ENCODE results near the gene ELOA. TPM values are rescaled to one million over a fixed set of nuclear protein-coding genes. Genes with fewer than 3 reads are reported as not detected.
A peak's percentile ranks its signal among the peaks of the same experiment; 100 is the strongest.

Gene ELOA
- total and polyA plus RNA-seq, 2 of the 13 experiments (the other 11 are each of a cell fraction or from before 2014, with no cell fraction given) = 14.2 to 28.5 TPM

DNA sequence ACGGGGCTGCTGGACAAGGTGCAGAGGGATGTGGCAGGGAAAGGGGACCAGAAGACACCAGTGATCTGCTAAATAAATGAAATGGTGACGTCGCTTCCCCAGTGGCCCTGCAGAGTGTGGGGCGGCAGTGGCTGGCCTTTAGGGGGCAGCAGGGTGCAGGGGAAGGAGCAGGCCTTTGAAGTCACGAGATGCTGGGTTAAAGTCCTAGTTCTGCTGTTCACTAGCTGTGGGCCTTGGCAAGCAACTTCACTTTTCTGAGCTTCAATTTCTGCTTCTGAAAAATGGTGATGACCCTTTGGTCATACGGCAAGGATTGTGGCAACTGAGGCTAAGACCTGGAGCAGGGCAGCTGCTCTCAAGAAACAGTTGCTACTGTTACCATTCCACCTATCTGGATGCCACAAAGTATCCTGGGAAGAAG lies 66.5 kb downstream of the ELOA start (continued):
- TF ChIP-seq, protein P1, sequence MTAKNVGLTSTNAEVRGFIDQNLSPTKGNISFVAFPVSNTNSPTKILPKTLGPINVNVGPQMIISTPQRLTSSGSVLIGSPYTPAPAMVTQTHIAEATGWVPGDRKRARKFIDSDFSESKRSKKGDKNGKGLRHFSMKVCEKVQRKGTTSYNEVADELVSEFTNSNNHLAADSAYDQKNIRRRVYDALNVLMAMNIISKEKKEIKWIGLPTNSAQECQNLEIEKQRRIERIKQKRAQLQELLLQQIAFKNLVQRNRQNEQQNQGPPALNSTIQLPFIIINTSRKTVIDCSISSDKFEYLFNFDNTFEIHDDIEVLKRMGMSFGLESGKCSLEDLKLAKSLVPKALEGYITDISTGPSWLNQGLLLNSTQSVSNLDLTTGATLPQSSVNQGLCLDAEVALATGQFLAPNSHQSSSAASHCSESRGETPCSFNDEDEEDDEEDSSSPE (CRISPR knock-in tag; IDR thresholded peaks at IDR 0.05) = 0 out of 2 replicates have a peak, but pooled peaks have one; percentile 25
- TF ChIP-seq ZNF18 (CRISPR knock-in tag; IDR thresholded peaks at IDR 0.05; ENCODE audit: insufficient replicate concordance) = no peak
- TF ChIP-seq, protein P2, sequence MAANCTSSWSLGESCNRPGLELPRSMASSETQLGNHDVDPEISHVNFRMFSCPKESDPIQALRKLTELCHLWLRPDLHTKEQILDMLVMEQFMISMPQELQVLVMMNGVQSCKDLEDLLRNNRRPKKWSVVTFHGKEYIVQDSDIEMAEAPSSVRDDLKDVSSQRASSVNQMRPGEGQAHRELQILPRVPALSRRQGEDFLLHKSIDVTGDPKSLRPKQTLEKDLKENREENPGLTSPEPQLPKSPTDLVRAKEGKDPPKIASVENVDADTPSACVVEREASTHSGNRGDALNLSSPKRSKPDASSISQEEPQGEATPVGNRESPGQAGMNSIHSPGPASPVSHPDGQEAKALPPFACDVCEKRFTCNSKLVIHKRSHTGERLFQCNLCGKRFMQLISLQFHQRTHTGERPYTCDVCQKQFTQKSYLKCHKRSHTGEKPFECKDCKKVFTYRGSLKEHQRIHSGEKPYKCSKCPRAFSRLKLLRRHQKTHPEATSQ (CRISPR knock-in tag; IDR thresholded peaks at IDR 0.05; ENCODE audit: borderline replicate concordance) = no peak
- TF ChIP-seq, protein P3, sequence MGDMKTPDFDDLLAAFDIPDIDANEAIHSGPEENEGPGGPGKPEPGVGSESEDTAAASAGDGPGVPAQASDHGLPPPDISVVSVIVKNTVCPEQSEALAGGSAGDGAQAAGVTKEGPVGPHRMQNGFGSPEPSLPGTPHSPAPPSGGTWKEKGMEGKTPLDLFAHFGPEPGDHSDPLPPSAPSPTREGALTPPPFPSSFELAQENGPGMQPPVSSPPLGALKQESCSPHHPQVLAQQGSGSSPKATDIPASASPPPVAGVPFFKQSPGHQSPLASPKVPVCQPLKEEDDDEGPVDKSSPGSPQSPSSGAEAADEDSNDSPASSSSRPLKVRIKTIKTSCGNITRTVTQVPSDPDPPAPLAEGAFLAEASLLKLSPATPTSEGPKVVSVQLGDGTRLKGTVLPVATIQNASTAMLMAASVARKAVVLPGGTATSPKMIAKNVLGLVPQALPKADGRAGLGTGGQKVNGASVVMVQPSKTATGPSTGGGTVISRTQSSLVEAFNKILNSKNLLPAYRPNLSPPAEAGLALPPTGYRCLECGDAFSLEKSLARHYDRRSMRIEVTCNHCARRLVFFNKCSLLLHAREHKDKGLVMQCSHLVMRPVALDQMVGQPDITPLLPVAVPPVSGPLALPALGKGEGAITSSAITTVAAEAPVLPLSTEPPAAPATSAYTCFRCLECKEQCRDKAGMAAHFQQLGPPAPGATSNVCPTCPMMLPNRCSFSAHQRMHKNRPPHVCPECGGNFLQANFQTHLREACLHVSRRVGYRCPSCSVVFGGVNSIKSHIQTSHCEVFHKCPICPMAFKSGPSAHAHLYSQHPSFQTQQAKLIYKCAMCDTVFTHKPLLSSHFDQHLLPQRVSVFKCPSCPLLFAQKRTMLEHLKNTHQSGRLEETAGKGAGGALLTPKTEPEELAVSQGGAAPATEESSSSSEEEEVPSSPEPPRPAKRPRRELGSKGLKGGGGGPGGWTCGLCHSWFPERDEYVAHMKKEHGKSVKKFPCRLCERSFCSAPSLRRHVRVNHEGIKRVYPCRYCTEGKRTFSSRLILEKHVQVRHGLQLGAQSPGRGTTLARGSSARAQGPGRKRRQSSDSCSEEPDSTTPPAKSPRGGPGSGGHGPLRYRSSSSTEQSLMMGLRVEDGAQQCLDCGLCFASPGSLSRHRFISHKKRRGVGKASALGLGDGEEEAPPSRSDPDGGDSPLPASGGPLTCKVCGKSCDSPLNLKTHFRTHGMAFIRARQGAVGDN (CRISPR knock-in tag; IDR thresholded peaks at IDR 0.05) = peak; percentile 63
- TF ChIP-seq RNF2 (conservative IDR thresholded peaks at IDR 0.05; ENCODE audit: low read depth) = no peak
- TF ChIP-seq ZNF704 (CRISPR knock-in tag; IDR thresholded peaks at IDR 0.05; ENCODE audit: borderline replicate concordance) = no peak
- TF ChIP-seq, protein P4, sequence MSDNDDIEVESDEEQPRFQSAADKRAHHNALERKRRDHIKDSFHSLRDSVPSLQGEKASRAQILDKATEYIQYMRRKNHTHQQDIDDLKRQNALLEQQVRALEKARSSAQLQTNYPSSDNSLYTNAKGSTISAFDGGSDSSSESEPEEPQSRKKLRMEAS (IDR thresholded peaks at IDR 0.05) = 0 out of 2 replicates have a peak, but pooled peaks have one; percentile 24
- no peak for TF ChIP-seq SOX6 (IDR thresholded peaks at IDR 0.05)
- 0 out of 2 replicates have a peak, but pooled peaks have one; percentile 25 for TF ChIP-seq SOX6 (CRISPR knock-in tag; IDR thresholded peaks at IDR 0.05)
- TF ChIP-seq NCOA1 (CRISPR knock-in tag; IDR thresholded peaks at IDR 0.05) = no peak
- peak; percentile 34 for TF ChIP-seq TBL1XR1 (IDR thresholded peaks at IDR 0.05; ENCODE audit: borderline replicate concordance, low read length, partially characterized antibody)
- peak; percentile 44; the same call in 1 of the 2 replicates for TF ChIP-seq CREM (IDR thresholded peaks at IDR 0.05)
- no peak for TF ChIP-seq CREM (CRISPR knock-in tag; IDR thresholded peaks at IDR 0.05)
- no peak for TF ChIP-seq AFF4 (CRISPR knock-in tag; IDR thresholded peaks at IDR 0.05)
- TF ChIP-seq LBX2 (CRISPR knock-in tag; IDR thresholded peaks at IDR 0.05; ENCODE audit: borderline replicate concordance) = no peak
